Activated gamma-delta T cell (primary cell): Measurements from ENCODE around the gene ZNHIT6.

Source experiments
- DNase-seq: peaks from one replicate; lab custom pipeline; 2025; lab: John Stamatoyannopoulos, UW

Gene ZNHIT6

DNA sequence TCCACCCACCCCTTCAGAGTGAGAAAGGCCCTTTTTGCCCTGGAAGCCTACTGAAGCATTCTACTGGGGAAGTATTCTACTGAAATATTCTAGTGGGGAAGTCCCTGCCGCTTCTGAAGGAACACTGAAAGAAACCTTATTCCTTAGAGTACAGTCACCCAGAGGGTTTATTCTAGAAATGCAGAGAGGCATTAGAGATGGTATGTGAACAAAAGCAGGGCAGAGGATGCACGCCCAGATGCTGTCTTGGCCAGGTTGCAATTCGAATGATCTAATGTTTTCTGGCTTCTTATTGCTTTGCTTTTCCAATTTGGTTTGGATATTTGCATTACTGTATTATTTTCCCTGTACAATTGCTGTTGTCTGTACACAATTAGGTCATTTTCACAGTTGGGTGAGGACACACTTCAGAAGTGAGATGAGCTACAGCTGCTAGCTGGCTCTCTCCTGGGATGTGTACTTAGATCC lies 90.6 kb downstream of the ZNHIT6 start:
- DNase-seq, result no peak

DNA sequence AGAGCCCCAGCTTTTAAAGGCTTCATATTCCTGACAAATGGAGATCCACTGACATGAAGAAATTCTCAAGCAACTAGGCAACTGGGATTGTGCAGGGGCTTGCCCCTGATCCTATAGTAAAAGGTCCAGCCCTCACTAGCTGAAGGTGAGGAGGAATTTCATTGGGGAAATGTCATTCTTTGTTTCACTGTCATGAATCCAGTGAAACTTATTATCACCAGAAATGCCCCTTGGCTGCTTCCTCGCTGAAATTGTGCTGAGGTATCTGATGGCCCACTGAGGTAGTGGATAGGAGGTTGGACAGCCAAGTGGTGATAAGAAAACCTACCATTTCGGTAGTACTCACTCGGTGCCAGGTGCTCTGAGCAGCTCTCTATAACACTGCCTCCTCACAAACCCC lies 91.5 kb downstream of the ZNHIT6 start:
- no peak for DNase-seq

DNA sequence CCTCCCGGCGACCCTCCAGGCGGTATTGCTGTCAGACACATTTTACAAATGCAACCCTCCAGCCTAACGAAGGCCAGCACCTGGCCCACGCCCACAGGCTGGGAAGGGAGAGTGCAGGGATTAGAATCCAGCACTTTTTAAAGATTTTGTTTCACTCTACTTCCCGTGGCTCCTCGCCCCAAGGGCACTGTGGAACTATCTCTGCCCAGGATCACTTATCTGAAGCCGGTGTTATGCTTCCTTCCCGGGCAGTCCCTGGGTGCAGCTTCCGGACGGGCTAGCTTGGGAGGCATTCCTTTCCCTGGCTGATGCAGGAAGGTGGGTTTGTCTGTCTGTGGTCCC lies 91.9 kb downstream of the ZNHIT6 start:
- no peak for DNase-seq

DNA sequence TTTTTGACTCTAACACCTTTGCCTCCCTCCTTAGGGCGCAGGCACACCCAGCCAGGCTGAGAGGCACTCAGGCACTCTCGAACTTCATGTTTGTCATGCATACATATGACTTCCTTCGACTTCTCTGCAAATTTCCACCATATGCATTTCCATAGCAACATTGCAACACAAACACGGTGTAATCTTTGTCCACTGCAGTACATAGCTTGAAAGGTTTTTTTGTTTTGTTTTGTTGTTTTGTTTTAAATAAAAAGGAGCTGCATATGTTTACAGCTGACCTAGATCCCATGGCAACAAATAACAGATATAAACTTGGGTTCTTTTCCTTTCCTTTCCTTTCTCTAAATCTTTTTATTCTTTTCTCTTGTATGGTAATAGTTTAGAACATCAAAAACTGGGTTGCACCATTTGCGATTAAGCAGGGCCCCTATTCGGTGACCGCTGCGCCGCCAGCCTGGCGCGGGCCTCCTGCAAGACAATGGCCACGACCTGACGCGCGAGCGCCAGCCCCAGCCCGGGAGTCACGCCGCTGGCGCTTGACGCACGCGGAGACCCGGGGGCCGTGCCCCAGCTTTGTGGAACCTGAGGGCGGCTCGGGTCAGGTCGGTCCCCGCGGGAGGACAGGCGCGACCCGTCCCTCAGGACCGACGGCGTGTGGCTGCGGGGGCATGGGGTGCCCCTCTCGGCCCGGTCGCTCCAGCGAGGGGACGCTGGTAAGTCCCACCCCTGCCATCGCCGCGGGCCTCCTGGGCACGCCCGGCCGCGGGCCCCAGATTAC lies 92.5 kb downstream of the ZNHIT6 start:
- DNase-seq, result no peak

DNA sequence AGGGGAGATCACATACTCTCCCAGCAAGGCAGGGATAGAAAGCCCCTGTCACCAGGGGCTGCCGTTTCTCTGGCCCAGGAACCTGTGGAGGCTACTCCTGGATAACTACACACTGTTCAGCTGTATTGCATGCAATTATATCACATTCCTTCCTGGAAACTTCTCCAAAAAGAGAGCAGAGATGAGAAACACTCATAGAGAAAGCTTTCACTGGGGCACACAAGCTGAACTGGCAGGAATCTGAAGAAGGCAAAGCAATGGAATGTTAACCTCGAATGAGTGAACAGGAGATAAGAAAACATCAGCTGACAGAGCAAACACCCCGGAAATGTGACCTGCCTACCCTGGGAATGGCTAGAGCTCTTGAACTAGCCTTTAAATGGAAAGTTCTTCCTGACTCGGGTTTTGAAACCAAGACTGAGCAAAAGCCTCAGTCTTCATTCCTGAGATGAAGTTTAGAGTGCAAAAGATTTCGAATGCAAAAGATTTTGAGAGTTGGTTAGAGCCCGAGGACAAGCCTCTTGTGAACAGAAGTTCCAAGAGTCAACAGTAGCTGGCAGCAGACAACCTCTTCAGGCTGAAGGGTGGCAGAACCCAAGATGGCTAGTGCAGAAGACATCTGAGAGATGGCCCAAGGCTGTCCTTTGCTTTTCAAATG lies 95.4 kb downstream of the ZNHIT6 start:
- DNase-seq, result no peak

DNA sequence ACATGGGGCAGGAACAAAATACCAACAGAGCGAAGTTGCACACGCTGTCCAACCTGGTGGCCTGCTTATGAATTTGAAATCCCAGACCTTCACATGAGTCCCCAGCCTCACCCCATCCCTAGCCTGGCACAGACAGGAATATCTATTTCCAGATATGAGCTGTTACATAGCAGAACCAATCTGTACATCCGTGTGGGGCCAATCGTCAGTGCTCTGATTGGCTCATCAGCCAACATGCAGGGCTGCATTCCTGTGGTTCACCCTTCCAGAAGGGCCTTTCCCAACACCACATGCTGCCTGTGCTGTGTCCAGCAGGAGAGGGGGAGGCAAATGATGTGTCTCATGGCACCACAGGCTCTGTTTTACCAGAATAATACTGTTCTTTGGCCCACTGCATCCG lies 96.4 kb downstream of the ZNHIT6 start:
- DNase-seq, result no peak

DNA sequence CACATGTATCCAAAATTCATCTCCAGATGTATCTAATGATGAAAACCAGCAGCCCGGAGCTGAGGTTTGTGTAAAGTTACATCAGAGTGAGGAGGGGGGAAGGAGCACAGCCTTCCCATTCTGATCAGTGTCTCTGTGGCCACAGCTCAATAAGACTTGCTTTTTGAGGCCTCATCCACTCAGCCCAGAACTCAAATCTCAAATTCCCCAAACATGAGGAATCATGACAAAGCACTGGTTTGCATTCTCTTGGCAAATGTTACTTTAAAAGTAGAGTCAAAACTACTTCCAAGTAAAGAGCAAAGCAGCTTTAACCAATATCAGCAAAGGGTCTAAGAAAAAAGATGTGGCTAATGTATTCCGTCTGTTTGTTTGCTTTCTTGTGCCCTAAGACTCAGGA lies 96.8 kb downstream of the ZNHIT6 start:
- no peak for DNase-seq

DNA sequence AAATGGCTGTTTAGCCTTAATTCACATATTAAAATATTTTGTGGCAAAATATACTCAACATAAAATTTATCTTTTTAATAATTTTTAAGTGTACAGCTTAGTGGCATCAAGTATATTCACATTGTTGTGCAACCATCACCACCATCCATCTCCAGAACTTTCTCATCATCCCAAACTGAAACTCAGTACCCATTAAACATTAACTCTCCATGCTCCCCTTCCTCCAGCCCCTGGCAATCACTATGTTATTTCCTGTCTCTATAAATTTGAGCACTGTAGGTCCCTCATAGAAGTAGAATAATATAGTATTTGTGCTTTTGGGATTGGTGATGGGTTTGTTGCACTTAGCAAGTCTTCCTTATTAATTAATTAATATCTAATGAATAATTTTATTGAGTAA lies 98.3 kb downstream of the ZNHIT6 start:
- DNase-seq, result no peak

DNA sequence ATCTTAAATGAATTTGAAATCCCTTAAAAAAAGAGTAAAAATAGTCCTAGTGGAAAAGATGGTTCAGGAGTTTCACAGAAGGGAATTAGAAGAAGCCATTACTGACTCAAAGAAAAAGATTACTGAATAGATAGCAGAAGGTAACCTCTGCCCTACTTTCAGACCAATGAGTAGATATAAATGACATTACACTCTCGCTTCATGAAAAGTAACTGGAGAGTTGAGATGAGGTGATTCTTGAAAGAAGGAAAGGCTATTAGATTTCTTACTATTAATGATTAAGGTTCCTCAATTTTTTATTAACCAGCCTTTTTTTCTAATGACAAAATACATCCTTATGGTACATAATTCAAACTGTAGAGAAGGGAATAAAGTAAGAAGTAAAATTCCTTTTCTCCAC lies 99.4 kb downstream of the ZNHIT6 start:
- DNase-seq, result no peak

DNA sequence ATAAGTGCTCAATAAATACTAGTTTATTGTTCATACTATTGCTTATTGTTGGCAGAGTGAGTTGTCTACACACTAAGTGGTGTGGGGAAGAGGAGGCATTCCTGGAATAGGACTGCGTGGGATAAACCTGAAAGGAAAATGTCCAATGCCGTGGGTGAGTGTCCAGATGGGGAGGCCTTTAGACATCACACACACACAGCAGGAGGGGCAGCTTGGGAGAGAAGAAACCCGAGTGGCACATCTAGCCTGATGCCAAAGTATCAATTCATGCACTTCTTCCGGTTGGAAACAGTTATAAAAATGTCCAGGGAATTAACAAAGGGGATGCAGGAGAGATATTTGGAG lies 100.3 kb downstream of the ZNHIT6 start:
- no peak for DNase-seq

DNA sequence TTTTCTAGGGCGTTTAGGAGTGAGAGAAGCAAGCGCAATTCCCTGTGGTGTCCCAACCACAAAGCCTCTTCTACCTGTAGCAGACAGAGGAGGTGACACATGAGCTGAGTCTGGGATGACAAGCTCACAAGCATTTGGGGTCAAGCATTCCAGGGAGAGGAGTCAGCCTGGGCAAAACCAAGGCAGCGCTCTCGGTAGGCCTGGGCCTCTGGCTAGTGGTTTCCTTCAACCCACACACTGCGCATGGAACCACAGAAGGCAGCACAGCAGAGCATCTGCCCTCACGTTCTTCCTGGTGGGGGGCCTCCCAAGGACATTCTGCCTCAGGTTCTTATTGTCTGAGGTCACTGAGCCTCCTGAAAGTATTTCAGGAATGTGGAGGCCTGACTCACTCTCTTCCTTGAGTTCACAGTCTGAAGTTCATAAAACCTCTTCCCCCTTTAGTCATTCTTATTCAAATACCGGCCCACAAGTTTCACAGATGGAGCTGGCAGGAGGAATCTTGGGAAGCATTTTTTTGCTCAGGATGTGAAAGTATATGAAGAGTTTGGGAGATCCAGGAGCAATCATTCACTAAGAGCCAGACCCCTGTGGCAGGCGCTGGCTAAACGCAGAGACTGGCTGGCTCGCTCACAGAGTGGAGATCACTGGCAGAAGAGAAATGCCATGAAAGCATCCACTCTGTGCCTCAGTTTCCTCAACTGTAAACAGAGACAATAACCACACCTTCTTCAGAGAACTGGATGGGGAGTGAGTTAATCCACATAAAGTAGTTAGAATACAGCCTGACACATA lies 100.9 kb downstream of the ZNHIT6 start:
- DNase-seq, result no peak

DNA sequence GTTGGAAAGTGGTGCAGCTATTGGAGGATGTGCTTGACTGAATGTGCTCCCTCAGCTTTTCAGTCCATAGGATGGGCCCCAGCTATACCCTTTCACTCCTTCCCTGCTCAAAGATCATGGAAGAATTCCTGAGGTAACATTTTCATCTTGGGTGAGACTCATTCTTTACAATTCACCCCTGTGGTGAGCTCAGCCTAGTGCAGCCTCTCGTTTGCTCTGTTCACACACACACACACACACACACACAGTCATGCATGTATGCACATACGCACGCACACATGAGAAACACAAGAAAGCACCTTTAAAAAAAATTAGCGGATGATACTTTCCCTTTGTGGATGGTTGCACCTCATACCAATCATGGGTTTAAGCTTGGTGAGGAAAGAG lies 101.8 kb downstream of the ZNHIT6 start:
- DNase-seq, result no peak

DNA sequence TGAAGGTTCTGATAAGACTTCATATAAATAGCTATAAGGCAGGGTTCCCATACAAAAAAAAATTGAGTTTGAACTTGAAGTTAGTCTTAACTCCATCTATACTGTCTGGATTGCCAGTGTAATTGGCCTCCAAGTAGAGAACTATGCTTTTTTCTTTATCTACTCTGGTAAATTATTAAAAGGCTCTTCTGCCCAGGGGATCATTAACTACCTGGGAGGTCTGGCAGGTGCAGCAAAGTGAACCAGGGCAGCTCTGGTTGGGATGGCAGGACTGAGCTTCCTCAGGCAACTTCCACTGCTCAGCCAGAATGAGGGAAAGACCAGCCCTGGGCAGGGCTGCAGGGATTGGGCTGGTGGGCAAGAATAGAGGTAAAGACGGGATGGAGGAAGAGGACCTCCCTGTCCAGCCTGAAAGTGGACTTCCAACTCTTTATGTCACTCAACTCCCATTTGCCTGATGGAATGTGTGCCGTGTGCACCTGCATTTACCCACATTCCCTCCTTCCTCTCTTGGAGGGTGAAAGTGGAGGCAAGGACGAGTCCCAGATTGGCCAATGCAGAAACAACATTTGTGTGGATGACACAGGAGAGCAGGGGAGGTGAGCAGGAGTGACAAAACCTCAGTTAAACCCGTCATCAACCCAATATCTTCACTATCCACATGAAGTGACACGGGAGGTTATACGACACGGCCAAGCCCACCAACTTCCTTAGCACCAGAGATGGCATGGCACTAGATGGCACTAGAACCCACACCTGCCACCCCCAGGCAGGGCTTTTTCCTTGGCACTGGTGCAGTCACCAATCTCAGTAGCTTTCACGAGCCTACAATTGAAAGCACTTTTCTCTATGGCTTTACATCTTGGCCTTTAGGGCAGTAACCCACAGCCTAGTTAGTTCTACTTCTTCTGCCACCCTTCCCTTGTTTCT lies 102.5 kb downstream of the ZNHIT6 start:
- no peak for DNase-seq

DNA sequence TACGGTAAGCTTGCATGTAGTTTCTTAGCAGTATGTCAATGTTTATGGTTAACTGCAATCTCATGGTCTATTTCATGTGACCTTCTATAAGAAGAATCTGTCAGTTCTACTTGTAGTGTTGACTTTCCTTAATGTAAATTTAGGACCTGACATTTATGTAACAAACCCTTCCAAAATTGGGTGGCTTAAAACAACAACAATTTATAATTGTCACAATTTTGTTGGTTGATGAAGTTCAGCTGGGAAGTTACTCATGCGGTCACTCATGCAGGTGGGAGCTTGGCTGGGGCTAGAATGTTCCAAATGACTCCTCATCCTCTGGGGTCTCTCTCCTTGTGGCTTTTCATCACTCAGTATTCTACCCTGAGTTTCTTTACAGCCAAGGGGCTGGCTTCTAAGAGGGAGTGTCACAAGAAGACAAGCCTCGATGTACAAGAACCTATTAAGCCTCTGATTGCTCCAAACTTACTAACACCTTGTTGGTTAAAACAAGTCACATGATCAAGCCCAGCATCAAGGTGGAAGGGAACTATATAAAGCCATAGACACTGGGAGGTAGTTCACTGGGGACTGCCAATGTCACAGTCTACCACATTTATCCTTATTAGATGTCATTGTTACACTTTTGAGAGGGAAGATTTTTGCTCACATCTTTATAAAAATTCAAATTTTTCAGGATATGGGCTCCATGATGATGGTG lies 103.8 kb downstream of the ZNHIT6 start:
- DNase-seq, result no peak

DNA sequence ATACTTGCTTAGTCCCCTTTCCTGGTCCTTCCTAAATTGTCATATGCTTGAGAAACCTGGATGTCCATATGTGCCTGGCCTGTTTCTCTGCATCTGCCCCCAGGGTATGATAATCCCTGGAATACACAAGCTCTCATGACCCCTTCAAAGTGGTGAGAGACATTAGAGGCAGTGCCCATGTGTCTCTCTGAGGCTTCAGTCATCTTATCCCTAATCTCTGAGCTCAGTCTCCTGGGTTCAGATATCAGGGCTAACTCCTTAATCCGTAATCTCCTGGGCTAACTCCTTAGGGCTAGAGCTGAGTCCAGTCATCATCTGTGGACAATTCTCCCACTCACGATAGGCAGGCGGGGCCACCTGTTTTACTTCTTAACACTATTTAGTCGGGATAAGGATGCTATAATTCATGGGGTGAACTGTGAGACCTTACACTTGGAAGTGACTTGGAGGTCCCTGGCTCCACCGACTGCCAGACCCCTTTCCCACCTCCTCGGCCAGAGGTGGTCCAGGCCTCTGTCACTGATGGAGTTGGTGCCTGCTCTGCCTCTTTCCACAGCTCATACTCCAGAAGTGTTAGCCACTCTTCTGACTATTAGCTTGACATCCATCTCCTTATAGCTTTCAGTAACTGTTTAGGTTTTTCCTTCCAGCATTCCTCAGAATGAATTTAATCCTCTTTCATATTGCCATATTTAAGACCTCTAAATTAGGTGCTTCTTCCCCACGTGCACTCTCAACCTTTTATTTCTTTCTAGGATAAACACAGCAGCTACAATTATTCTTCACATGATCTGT lies 105.0 kb downstream of the ZNHIT6 start:
- no peak for DNase-seq

DNA sequence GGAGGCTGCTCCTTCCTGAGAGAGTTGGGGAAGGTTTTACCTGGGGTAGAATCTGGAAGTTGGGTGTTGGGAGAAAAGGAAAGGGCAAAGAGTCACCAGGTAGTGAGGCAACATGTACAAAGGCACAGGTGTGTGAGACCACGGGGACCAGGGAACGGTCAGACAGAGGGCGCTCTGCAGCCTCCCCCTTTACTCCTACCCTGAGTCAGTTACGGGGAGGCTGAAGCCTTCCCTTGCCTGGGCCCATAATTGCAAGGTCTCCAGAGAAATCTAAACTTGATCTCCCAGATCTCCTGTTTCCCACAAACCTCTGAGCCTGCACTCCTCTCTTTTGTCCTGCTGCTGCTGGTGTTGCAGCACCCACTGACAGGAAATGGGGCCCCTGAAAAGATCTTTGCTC lies 105.7 kb downstream of the ZNHIT6 start:
- no peak for DNase-seq

DNA sequence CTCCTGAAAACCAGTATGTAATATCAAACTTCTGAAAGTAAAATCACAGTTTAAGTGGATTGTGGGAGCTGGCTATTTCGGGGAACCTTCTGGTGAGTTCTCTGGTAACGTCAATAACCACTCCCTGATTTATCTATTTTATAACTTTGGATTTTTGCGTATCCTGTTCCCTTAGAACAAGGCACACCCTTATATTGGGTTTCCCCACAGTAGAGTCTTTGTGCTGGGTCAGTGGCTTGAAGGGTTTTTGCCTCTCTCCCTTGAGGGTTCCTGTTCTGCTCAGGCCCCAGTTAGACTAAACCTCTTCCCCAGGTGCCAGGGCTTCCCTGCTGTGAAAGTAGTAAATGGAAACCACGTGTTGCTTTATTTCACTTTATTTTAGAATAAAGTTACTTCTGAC lies 106.3 kb downstream of the ZNHIT6 start:
- no peak for DNase-seq

DNA sequence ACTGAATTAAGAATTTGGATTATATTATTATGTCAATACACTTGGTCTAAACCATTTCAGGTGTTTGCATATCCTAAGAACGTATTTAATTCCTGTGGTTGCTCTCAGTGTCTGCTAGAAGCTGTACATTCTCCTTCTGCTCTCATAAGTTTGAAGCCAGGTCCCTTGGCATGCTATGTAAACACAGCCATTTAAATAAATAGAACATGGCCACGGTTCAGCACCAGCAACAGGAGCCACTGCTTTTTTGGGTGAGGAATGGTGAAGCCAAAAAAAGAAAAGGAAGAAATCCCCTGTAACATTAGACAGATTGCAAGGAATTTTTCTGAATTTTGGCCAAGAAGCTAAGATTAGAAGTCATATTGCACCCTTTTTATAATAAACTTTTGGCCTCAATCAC lies 108.6 kb downstream of the ZNHIT6 start:
- no peak for DNase-seq
